HG03159 (cell line): ENCODE results near the gene TMEM134.

Experiments
- ATAC-seq: cut with Tn5 transposase; IDR thresholded peaks from one replicate; pipeline ENCODE4 v1.9.1; 2021; ENCODE audit warnings: mild to moderate bottlenecking, moderate library complexity; ENCODE audit not compliant: unreplicated experiment

The TMEM134 gene

DNA sequence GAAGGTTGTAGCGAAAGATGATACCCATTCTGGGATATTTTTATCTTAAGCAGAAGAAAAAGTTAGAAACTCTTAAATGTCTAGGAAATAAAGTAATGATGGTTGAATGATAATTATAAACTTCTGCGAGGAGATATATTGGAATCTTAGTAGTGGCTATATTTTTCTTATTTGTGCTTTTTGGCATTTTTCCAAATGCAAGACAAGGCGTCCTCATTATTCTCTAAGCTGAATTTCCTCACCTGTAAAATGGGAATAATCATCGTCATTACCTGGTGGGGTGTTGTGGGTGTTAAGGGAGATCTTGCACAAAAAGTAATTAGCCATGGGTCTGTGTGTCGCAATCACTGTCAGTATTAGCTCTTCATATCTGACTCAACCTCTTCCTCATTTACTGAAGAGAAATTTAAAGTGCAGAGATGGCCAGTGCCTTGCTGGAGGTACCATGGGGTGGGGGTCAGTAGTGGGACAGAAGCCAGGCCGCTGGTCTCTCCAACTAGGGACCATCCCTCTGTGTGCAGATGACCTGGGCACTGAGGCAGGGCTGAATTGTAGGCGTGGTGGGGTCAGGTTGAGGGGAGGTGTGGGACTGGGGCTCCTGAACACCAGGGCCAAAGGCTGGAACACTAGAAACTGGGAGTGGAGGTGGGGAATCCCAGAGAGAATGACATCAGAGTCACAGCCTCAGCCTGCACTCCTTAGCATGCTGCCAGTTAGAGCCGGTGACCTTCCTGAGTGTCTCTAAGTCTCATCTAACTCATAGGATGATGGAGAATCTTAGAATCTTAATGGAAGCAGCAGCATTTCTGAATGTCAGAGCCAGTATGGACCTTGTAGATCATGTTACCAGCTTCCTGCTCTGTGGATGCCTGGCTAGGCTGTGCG lies 32.0 kb upstream of the TMEM134 start:
- no peak for ATAC-seq

DNA sequence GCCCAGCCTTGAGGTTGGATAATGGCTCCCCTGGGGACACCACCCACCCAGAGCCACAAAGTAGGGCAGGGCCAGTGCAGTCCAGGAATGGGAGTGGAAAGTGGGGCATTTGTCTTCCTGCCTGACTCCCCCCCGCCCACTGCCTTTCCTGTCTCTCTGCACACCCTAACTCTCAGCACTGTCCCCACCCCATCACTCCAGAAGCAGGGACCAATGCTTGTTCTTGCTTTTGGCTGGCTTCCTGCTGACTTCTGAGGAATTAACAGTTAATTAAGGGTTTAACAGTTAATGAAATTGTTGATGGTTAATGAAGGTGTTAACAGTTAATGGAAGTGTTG lies 31.4 kb upstream of the TMEM134 start:
- ATAC-seq, result no peak

DNA sequence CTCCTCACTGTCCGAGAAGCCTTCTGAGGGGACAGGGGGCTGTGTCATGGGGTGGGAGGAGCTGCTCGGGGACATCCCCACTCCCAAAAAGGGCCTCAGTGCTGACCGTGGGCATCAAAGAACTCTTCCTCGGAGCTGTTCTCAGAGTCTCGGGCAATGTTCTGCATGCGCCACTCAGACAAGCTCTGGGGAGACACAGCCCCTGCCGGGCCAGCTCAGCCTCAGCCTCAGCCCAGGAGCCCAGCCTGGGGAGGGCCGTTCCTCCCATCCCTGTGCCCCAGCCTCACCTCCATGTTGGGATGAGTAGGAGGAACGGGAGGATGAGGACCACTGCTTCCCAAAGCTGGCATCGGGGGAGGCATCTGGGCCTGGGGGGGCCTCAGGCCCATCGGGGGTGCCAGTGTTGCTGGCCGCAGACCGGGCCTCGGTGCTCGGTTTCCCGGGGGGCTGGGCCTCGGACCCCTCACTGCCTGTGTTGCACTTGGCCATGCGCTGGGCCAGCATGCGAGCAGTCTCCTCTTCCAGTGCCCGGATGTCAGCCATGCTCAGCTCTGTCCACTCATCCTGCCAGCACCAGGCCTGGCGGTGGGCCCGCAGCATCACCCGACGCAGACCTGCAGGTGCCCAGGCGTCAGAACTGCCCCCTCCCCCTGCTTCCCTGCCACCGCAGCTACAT lies 30.9 kb upstream of the TMEM134 start:
- no peak for ATAC-seq

DNA sequence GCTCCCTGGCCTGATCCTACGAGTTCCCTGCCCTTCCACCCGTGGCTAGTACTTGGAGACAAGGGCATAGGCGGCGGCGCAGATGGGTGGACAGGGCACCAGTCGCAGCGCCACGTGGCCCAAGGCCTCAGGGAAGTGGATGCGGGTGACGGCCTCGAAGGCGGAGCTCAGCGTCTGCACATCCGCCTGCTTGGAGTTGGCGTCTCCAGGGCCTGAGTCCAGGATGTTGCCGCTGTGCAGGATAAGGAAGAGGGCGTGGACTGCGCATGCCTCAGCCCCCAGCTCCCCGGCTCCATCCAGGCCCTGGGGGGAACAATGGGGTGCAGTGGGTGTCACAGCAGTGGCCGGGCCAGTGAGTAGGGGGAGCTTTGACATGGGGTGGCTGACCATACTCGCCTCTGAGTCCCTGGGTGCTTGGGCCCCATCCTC lies 29.5 kb upstream of the TMEM134 start:
- no peak for ATAC-seq

DNA sequence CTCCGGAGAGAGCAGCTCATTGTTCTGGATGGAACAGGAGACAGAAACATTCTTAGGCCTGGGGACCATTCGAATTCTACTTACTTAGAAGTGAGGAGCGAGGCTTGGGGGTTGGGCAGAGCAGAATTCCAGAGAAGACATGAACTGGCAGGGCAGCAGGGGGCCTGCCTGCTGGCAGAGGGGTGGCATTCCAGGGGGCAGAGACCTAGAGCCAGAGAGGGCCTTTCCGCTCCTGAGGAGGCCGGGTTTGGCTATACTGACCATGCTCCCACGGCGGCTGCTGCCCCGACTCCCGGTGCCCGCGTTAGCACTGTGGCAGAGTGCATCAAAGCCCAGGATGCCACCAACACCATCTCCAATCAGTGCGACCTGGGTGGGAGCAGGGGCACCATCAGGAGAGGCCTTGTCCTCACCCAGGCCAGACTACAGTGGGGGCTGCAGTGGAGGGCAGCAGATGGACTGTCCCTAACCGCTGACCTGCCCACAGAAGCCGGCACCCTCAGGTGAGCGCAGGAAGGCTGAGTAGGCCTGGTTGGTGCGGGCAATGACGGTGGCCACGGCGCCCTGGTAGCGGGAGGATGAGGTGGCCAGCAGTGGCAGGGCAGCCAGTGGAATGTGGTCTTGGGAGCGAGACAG lies 28.7 kb upstream of the TMEM134 start:
- ATAC-seq, result no peak

DNA sequence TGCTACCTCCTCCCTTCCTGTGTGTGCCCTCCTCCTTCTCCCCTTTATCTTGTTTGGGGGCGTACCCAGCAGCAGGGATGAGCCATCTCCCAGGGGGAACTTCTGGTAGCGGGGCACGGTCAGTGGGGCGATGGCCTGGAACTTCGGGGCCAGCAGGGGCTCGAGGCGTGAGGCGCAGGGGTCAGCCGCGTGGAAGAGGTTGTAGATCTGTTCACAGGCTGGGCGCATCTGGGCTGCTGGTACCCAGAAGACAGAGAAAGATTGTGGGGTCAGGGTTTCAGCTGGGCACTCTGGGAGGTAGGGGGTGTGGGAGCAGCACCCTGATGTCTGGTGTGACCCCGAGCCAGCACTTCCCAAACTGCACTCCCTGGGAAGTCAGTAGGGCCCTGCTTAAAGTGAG lies 27.1 kb upstream of the TMEM134 start:
- ATAC-seq, result no peak

DNA sequence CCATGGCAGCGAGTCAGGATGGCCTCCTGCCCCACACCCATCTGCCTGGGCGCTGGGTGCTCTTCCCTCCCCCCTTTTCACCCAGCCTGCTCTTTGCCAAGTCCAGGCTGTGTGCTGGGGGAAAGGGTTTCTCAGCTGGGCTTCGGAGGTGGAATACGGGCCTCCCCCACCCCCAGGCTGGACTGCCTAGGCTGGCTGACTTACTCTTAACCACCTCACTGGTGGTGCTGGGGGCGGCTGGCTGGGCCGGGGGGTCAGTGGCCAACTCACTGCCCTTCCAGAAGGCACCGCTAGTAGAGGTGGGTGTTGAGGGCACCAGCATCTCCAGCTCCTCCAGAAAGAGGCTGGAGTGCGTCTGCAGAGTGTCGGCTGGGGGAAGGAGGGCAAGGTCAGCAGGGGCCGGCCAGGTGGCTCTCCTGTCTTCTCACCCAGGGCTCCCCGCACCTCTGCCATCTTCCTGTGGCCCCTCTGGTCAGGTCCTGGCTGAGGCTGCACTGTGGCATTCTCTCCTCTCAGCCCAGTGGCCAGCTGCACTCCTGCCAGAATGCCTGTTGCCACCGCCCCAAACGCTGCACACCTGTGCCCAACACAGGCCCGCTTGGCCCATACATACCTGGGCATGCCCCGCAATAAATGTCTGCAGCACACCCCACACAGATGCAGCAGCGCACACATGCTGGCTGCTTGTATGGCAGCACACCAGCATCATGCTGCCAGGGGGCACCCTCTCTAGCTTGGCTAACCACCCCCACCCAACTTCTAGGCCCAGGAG lies 26.4 kb upstream of the TMEM134 start:
- ATAC-seq, result no peak

DNA sequence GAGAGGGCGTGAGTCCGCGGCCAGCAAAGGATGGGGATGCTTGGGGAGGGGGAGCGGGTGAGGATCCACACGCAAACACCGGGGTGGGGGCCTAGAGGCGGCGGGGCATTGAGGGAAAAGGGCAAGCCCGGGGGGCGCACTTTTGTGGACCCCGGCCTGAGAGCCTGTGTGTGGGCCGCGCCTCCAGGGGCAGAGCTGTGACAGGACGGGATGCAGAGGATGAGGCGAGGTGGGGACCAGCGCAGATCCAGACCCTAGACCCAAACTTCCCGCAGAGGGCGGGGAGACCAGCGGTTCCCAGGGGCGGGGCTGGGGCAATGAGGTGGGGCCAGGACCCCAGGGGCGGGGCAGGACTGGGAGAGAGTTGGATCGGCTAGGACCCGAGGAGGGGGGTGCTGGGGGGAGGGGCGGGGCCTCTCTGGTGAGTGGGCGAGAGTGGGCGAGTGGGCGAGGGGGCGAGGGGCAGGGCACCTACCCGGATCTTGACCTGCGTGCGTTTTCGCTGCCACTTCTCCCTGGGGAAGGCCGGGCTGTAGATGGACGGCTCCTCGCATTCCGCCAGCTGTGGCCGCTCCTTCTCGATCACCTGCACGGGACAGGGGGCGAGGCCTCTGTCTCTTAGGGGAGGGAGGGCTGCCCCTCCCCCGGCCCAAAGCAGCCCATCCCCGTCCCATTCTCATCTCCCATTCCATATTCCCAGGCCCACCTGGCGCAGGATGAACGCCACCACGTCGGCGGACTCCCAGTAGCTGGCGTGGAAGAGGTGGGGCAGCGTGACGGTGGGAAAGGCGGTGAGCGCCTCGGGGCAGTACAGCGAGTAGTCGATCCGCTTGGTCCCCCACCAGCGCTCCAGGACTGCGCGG lies 25.6 kb upstream of the TMEM134 start:
- ATAC-seq, result no peak

DNA sequence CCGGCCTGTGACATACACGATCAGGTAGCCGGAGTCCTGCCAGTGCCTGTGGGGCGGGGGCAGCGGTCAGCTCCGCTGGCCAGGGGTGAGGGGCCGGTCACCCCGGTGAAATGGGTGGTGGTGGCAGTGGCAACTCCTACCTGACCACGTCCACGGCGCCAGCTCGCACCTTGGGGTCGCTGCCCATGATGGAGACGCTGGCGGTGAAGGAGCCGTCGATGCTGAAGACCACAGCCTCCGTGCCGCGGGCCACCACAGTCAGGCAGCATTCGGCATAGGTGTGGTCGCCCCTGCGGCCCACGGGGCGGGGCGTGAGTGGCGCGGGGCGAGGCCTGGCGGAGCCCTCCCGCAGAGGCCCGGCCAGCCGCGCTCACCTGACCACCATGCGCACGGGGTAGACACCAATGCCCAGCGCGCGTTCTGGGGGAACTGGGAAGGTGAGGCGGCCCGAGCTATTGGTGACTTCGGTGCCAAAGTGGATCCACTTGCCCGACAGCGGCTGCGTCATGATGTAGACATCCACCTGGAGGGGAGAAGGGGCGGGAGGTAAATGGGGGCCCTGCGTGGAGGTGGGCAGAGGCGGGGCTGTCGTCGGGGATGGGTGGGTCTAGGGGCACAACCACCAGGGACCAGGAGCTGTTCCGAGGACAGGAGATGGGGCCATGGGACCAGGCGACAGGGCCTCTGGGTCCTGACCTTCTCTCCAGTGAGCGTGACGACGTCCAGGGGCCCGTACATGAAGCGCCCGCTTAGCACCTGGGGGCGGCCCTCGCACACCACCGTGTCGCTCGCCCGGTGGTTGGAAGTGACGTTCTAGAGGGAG lies 24.7 kb upstream of the TMEM134 start:
- ATAC-seq, result no peak

DNA sequence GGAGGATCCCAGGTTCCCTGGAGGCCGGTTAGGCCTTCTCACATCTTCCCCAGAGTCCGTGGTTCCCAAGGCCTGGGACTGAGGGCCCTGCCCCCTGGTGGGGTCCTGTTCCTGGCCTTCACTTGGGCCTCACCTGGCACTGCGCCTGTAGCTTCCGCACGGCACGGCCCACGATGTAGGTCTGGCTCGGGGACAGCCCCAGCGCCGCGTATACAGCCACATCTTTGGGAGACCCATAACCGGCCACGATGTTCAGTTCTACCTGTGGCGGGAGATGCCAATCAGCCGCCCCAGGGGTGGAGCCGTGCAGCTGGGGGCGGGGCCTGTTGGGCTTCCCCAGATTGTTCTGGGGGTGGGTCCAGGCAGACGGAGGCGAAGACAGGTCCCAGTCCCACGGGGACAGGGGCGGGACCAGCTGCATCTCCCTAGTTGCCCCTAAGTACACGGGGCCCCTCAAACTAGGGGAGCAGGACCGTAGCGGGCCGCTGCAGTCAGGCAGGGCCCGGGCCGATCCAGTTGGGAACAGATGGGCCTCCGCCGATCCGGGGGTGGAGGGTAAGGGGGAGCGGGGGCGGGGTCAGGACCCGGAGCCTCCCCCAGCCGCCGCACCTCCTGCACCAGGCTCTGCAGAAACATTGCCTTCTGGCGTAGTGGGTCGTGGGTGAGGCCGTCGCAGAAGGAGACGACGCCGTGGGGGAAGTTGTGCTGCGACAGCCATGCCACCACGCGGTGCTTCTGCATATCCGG lies 23.9 kb upstream of the TMEM134 start:
- no peak for ATAC-seq

DNA sequence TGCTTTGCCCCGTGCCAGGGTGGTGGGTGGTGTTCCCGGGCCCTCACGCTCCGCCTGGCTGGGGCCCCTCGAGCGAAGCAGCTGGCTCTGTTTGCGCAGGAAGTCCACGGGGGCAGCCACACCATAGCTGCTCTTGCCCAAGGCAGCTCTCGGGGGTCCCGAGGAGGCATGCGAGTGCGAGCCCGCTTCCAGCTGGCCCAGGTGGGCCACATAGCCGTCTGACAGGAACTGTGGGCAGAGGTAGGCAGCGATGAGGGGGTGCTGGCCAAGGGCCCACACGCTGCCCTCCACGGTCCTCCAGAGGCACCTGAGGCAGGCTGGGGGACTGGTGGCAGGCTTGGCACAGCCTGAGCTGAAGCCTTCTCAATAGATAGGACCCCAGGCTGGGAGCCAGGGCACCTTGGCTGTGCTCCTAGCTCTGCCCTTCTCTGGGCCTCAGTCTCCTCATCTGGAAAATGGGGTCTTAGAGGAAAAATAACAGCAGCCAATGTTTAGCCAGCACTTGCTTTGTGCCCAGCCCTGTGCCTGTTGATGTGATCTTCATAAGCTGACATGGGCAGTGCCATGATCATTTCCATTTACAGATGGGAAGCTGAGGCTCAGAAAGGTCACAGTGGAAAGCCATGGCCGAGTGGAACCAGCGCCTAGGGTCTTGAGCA lies 23.1 kb upstream of the TMEM134 start:
- ATAC-seq, result no peak

DNA sequence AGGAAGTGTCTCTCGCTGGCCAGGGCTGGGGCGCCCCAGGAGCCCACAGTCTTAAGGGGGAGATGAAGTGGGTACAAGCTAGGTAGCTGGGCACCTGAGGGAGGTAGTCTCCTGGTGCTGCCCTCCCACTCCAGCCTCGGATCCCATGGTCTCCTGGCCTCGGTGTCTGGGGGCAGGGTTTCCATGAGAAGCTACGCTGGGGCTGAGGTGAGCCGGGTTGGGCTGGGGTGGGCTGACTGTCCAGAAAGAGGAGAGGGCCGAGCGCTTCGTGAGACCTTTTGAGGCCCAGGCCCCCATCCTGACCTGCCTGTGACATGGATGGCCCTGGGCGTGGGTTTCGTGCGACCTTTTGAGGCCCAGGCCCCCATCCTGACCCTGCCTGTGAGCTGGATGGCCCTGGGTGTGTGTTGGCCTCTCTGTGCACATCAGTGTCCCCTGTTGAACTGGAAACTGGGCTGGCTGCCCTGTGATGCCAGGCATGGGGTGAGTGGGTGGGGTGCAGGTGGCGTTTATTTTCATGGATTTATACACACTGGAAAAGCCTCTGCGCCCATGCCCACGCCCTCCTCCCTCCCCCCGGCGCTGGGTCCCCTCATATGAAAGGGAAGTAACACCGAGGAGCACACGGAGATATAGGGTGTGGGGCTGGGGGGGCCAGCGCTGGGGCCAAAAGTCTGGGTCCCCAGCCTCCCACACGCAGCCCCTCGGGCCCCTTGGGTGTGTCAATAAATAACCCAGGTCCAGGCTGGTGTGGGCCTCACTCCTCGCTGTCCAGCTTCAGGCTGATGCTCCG lies 22.4 kb upstream of the TMEM134 start:
- ATAC-seq, result no peak

DNA sequence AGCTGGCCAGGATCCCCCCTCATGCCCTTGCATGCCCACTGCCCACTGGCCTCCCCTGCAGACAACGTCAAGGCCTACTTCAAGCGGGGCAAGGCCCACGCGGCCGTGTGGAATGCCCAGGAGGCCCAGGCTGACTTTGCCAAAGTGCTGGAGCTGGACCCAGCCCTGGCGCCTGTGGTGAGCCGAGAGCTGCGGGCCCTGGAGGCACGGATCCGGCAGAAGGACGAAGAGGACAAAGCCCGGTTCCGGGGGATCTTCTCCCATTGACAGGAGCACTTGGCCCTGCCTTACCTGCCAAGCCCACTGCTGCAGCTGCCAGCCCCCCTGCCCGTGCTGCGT lies 21.6 kb upstream of the TMEM134 start:
- no peak for ATAC-seq

DNA sequence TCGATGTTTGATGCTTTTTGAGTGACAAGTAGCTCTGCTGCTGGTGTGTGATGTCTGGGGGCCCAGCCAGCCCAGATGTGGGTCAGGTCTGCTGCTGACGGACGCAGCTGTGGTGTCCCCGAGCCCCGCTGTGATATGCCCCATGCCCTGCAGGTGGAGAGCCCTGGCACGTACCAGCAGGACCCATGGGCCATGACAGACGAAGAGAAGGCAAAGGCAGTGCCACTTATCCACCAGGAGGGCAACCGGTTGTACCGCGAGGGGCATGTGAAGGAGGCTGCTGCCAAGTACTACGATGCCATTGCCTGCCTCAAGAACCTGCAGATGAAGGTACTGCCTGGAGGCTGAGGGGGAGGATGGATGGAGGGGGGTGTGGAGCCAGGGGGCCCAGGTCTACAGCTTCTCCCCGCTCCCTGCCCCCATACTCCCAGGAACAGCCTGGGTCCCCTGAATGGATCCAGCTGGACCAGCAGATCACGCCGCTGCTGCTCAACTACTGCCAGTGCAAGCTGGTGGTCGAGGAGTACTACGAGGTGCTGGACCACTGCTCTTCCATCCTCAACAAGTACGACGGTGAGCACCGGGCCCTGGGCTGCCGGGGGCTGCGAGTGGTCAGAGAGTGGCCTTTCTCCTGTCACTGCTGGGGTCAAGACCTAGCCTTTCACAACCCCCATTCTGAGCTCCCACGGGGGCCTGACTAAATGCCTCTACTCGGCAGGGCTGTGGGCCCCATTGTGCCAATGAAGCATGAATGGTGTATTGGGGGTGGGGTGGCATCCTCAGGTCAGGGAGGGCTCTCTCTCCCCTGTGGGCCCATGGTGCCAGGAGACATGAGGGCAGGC lies 21.1 kb upstream of the TMEM134 start:
- ATAC-seq, result no peak

DNA sequence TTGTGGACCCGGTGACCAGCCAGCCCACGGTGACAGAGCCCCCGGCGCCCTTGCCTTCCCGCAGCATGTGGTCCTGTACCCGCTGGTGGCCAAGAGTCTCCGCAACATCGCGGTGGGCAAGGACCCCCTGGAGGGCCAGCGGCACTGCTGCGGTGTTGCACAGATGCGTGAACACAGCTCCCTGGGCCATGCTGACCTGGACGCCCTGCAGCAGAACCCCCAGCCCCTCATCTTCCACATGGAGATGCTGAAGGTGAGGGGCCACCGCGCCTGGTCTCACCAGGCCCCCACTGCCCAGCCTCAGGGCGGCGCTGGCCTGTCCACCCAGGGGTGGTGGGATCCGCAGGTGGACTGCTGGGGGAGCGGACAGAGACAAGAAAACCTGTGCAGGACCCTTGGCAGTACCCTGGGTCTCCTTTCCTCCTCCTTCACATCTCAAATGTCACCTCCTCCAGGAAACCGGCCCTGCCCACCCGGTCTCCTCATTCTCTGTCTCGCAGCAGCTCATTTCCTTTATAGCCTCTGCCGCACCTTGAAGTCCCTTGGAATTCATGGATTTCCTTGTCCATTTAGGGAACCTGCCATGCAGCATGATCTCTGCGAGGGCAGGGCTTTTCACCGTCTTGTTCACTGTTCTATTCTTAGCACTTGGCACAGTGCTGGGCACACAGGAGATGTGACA lies 20.3 kb upstream of the TMEM134 start:
- no peak for ATAC-seq
